DMS79 (cell line): ENCODE results near the gene RGS12.

Experiments used
- DNase-seq: peaks from one replicate; lab custom pipeline; 2025; lab: John Stamatoyannopoulos, UW

The RGS12 gene

DNA sequence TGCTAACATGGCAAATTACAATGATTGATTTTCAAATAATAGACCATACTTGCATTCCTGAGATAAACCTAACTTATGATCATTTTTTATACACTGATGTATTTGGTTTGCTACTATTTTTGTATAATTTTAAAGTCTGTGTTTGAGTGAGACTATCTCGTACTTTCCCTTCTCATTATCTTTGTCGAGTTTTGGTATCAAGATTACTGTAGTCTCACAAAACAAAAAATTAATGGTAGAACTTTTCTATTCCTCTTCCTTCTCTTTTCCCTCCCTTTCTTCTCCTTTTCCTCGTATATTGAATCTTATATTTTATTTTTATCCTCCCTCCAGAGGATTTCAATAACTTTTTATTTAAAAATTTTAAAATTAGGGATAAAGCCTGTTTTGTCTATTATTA is 41.5 kb downstream of the RGS12 start:
- DNase-seq: no peak

DNA sequence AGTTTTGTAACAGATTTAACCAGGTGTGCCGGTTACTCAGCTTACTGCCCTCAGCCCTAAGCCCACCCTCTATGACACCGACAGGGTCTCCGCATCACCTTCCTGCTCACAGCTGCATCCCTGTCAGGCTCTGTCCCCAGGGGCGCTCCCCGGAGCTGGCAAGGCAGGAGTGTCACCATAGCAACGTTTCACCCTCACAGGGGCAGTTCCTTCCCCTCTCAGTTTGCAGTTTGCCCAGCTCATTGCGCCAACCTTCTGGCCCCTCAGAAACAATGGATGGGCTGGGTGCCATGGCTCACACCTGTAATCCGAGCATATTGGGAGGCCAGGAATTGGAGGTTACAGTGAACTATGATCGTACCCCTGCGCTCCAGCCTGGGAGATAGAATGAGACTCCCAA is 42.6 kb downstream of the RGS12 start:
- no peak for DNase-seq

DNA sequence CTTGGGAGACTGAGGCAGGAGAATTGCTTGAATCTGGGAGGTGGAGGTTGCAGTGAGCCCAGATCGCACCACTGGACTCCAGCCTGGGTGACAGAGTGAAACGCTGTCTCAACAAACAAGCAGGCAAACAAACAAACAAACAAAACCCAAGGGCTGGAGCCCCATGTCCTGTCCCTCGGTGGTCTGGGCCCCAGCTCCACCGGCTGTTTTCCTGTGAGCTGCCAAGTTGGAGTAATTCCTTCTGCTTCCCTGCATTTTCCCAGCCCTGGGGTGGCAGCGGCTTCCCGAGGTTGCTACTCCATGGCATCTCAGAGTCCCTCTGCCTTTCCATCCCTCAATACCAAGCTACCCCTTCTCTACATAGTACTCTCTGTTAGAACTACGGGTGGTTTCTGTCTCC is 43.2 kb downstream of the RGS12 start:
- DNase-seq: no peak

DNA sequence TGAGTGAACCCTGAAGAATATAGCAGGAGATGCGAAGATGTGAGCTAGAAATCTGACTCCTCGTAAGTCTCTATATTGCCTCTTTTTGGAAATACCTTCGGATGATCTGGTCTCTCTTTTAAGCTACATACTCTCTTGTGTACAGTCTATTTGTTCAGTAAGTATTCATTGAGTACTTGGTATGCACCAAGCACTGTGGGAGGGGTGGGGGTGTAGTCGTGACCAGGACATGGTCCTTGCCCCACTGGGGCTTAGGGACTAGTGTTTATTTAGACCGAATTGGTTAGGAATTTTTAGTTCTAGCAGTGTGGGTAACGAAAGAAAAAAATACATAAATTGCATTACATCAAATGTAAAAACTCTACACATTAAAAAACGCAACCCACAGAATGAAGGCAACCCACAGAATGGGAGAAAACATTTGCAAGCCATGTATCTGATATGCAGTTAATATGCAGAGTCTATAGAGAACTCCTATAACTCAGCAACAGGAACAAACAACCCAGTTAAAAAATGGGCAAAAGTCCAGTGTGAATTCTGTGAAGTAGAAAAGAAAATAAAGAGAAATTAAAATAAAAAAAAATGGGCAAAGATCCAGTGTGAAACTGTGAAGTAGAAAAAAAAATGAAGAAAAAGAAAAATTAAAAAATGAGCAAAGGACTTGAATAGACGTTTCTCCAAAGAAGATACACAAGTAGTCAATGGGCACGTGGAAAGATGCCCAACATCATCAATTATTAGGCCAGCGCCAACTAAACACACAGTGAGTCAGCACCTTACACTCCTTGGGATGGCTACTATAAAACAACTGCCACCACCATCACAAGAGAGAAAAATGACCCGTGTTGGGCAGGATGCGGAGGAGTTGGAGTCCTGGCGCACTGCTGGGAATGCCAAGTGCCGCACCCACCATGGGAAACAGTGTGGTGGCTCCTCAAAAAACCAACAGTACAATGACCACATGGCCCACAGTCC is 43.8 kb downstream of the RGS12 start:
- no peak for DNase-seq

DNA sequence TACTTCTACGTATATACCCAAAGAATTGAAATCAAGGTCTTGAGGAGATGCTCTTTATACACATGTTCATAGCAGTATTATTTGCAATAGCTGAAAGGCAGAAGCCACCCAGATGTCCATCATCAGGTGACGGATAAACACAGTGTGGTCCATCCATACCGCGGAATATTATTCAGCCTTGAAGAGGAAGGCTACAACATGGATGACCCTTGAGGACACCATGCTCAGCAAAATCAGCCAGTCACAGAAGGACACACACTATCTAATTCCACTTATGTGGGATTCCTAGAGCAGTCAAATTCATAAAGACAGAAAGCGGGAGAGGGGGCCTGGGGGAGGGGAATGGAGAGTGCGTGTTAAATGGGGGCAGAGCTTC is 44.5 kb downstream of the RGS12 start:
- no peak for DNase-seq

- DNase-seq: no peak
Observed at GRCh38 chr4:3337811-3338210, 45.0 kb downstream of the RGS12 start.

DNA sequence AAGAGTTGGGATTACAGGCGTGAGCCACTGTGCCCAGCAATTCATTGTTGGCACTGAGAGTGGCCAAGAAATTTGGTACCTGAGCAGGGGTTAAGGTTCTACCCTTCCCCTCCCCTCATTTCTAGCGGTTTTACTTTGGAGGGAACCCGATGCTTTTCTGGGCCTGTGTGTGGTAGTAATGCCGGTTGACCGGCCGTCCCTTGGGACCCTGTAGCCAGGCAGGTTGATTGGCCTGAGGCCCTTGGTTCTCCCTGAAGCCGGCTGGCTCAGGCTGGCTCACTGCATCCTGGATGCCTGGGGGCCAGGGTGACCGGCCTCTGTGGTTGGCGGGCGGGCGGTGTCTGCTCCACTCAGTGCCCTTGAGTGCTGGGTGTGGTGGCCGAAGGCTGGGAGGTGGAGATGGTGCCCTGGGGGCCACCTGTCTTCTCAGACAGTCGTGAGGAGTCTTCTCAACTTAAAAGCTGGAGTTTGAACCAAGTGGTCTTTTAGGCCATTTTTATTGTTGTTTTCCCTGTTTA is 45.6 kb downstream of the RGS12 start:
- no peak for DNase-seq

DNA sequence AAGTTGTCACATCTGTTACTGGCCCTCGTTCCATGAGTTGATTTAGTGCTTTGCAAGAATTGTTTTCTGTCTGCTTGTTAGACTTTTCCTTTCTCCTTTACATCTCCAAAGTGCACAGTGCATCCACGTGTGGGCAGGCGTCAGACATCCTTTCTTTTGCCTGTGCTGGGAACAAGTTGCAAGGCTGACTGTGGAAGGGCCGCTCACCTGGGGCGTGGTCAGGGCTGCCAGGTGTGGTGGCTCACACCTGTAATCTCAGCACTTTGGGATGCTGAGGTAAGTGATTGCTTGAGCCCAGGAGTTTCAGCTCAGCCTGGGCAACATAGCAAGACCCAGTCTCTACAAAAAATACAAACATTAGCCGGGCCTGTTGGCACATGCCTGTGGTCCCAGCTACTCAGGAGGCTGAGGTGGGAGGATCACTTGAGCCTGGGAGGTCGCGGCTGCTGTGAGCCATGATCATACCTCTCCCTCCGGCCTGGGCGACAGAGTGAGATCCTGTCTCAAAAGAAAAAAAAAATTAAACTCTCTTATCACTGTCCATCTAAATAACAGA is 46.2 kb downstream of the RGS12 start:
- no peak for DNase-seq

DNA sequence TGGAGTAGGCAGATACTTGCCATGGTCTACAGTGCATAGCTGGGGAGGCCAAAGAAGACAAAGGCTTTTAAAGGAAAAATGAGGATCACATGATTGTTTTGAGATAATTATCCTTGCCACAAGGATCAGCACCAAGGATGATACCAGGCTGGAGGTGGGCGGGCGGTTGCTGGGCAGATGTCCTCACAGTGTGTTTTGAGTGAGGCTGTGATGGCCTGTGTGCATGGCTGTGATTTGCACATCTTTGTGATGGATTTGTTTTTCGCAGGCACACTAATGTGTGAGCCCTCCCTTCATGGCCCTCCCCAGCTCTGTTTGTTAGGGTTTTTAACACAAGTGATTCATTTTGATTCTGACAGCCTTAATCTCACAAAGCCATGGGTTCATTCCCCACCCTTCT is 46.8 kb downstream of the RGS12 start:
- no peak for DNase-seq

DNA sequence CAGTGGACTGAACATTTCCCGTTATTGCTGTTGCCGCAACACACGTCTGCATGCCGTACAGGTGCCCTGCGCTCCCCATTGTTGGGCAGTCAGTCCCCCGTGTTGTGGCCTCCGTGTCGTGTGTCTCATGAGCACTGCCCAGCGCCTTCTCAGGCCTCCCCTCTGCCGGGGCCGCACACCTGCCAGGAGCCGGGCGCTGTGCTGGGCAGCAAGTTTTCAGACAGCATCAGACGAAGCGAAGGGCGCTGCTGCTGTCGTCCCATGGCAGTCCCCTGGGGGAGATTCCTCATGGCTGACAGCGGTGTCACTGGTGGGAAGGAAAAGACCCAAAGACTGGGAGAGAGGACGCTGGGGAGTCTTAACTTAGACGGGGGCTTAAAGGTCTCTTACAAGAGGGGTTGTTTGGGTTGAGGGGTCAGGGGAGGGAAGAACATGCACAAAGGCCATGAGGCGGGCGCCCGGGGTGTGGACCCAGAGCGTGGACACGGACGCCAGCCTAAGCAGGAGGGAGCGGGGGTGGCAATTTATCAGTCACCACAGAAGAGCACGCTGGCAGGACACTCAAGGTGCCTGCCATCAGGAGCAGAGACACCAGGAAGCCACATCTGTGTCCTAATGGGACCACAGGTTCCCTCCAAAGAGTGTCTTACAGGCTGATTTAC is 47.3 kb downstream of the RGS12 start:
- DNase-seq: no peak

- peak; percentile 64 for DNase-seq
Observed at GRCh38 chr4:3340700-3341083, 47.9 kb downstream of the RGS12 start.

- peak; percentile 26 for DNase-seq
Observed at GRCh38 chr4:3341760-3342159, 48.9 kb downstream of the RGS12 start.

DNA sequence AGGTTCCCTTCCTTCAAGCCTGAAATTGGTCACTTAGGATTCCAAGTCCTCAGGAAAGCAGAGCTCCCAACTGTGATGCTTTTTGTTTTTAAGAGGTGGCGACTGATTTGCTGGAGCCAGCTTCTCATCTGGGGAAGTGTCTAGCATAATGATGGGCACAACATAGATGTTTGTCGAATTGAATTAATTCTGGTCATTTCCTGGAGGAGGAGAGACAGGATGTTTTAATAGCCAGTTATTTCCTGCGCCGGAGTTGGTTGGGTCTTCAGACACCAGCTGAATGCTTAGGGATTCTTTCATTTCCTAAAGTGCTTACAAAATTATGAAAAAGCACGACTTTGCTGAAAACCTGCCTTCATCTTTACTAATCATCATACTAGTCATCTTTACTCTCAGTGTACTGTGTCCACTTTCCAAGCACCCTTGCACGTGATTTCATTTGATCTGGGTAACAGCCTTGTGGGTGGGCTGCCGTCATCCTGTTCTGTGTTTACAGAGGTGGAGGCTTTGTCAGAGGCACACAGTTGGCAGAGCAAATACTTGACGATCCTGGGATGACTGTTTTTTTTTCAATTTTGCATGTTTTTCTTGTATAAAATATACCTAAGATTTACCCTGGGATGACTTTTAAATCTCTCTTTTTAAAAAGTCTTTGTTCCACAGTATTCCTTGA is 49.5 kb downstream of the RGS12 start:
- DNase-seq: no peak
